Type B pancreatic cell (in vitro differentiated cells): Measurements from ENCODE around the gene LEPROT. TPM values are rescaled to one million over a fixed set of nuclear protein-coding genes. Genes with fewer than 3 reads are reported as not detected.

ENCODE experiments used
- DNase-seq: peaks from one replicate; pipeline ENCODE4 v3.0.0; 2021; ENCODE audit warnings: mixed read lengths; ENCODE audit not compliant: unreplicated experiment; ENCODE audit errors: extremely low spot score
- H3K27ac Mint-ChIP-seq: 2 replicates; pipeline ENCODE4 v1.8.0; 2021; ENCODE audit warnings: mild to moderate bottlenecking, mixed read lengths
- H3K27me3 Mint-ChIP-seq: 2 replicates; pipeline ENCODE4 v1.8.0; 2021; ENCODE audit warnings: mixed read lengths
- H3K36me3 Mint-ChIP-seq: 2 replicates; pipeline ENCODE4 v1.8.0; 2021; ENCODE audit warnings: mixed read lengths
- H3K4me1 Mint-ChIP-seq: one replicate; pipeline ENCODE4 v1.8.0; 2021; ENCODE audit warnings: mixed read lengths; ENCODE audit not compliant: unreplicated experiment
- H3K4me3 Mint-ChIP-seq: 2 replicates; pipeline ENCODE4 v1.8.0; 2021; ENCODE audit warnings: mild to moderate bottlenecking, mixed read lengths
- H3K9me3 Mint-ChIP-seq: 2 replicates; pipeline ENCODE4 v1.8.0; 2021; ENCODE audit warnings: mixed read lengths
- CTCF ChIP-seq: fragments of 200-600 bp; sonication (generic); conservative IDR thresholded peaks from 2 replicates; pipeline ENCODE4 v1.5.0; 2021; ENCODE audit warnings: antibody characterized with exemption, mild to moderate bottlenecking
- total RNA-seq: library from RNA; stranded (reverse); gene quantifications from 2 replicates; pipeline ENCODE4 v1.2.1, GENCODE V29; 2021; ENCODE audit warnings: low replicate concordance

Gene LEPROT
- total RNA-seq, 1 donor from 2014 or later, result 54.3 TPM

GRCh38 chr1:65425006-65425405 is 4.5 kb downstream of the LEPROT start:
- Mint-ChIP-seq H3K4me3 (no peak overlapping the region), H3K9me3 (no peaks in the 10 kb centered on the region), H3K27ac (no peak overlapping the region), H3K36me3 (peaks cover 32% of the 10 kb centered on the region), H3K4me1 (peaks cover 12% of the 10 kb centered on the region), H3K27me3 (no peaks in the 10 kb centered on the region)
- TF ChIP-seq CTCF, result no peak
- no peak for DNase-seq

DNA sequence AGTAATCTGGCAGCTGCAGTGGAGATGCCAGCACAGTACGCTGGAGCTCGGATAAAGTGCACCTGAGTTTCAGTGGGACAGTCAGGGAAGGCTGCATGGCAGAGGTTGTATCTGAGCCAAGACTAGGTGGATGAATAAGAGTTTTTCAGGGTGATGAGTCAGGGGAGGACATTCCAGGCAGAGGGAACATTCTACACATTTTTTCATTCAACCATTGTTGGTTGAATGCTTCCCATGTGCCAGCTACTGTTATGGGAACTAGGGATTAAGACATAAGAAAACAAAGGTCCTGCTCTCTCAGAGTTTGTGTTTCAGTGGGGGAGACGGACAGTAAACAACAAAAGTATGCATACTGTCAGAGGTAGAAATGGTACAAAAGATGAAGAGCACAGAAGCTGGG is 5.2 kb downstream of the LEPROT start:
- Mint-ChIP-seq H3K27ac (no peak overlapping the region), H3K4me1 (peaks cover 12% of the 10 kb centered on the region), H3K4me3 (no peak overlapping the region), H3K27me3 (no peaks in the 10 kb centered on the region), H3K9me3 (no peaks in the 10 kb centered on the region), H3K36me3 (peaks cover 32% of the 10 kb centered on the region)
- no peak for DNase-seq
- no peak for TF ChIP-seq CTCF

GRCh38 chr1:65429078-65429477 is 8.6 kb downstream of the LEPROT start:
- H3K27me3 Mint-ChIP-seq, result no peaks in the 10 kb centered on the region
- no peak for DNase-seq
- H3K27ac Mint-ChIP-seq, result peak overlapping the region; percentile 8
- TF ChIP-seq CTCF, result no peak
- H3K9me3 Mint-ChIP-seq, result no peaks in the 10 kb centered on the region
- H3K36me3 Mint-ChIP-seq, result peaks cover 34% of the 10 kb centered on the region
- no peak overlapping the region for H3K4me3 Mint-ChIP-seq
- H3K4me1 Mint-ChIP-seq, result peaks cover 10% of the 10 kb centered on the region

GRCh38 chr1:65429806-65430205 is 9.3 kb downstream of the LEPROT start:
- Mint-ChIP-seq H3K4me1 (peaks cover 3% of the 10 kb centered on the region), H3K9me3 (no peaks in the 10 kb centered on the region), H3K4me3 (no peak overlapping the region), H3K27me3 (no peaks in the 10 kb centered on the region), H3K27ac (no peak overlapping the region), H3K36me3 (peaks cover 31% of the 10 kb centered on the region)
- no peak for TF ChIP-seq CTCF
- DNase-seq, result no peak

DNA sequence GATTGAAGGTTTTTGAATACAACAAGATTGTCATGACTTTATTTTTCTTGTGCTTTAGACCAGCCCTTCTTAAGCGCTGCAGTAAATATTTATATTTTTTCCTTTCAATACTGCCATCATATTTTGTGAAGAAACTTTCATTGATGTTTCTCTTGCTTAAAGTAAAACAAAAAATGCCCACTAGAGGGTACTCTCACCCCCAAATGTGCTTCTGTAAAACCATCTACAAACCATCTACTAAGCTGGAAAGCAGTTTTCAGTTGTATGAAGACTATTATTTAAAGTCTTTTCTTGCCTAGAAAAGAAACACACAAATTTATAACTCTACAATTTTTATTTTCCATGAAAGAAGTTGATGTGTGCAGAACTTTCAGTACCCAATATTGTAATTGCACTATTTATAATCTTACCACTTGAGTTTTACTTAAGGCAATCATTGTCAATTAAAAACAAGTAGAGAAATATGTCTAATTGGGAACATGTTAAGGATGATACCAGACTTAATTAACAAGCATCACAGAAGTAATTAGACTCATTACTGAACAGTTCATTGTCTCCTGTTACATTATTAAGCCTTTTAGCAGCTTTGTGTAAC is 10.7 kb downstream of the LEPROT start:
- TF ChIP-seq CTCF, result peak; percentile 82
- Mint-ChIP-seq H3K27ac (no peak overlapping the region), H3K4me3 (no peak overlapping the region), H3K9me3 (no peaks in the 10 kb centered on the region), H3K36me3 (peaks cover 24% of the 10 kb centered on the region), H3K27me3 (no peaks in the 10 kb centered on the region), H3K4me1 (peaks cover 3% of the 10 kb centered on the region)
- no peak for DNase-seq

DNA sequence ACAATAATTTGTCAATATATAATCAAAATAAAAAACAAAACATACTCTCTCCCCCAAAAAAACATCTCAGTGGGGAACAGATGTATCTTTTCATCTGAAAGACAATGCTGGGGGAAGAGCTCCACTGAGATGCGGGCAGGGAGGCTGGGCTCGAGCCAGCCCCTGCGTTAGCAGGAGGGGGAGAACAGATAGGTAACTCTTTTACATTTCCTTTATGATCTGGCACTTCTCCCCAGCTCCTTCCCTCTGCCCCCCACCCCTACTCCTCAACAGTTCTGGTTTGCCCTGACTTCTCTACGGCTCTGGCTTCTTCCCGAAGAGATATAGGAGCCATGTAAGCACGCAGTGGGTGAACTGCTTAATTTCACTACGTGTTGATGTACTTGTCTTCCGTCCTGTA is 12.4 kb downstream of the LEPROT start:
- DNase-seq, result no peak
- Mint-ChIP-seq H3K27ac (no peak overlapping the region), H3K36me3 (peaks cover 19% of the 10 kb centered on the region), H3K4me3 (no peak overlapping the region), H3K9me3 (no peaks in the 10 kb centered on the region), H3K27me3 (no peaks in the 10 kb centered on the region), H3K4me1 (peaks cover 3% of the 10 kb centered on the region)
- TF ChIP-seq CTCF, result no peak
